Measurements from ENCODE around the gene CMIP. TPM values are rescaled to one million over a fixed set of nuclear protein-coding genes. Genes with fewer than 3 reads are reported as not detected.

The CMIP gene
- polyA plus RNA-seq, 1 experiment = 2.7 TPM

GRCh38 chr16:81551821-81552304 lies 107.3 kb downstream of the CMIP start:
- ChIA-PET POLR2A (no interaction called here), CTCF (no interaction called here)
- no peaks in the 10 kb centered on the region; the same call in 1 of the 2 replicates for H3K9me3 ChIP-seq (ENCODE audit: control insufficient read depth, insufficient read depth, low read length)
- no peaks in the 10 kb centered on the region for H3K27me3 ChIP-seq (ENCODE audit: control insufficient read depth, insufficient read depth, low read length)
- no peak overlapping the region for H3K4me3 ChIP-seq (ENCODE audit: low read depth, low read length)
- no peak for DNase-seq (ENCODE audit: low read depth, low spot score)
- H3K27ac ChIP-seq (ENCODE audit: low read depth, low read length) = no peak overlapping the region
- no peak for TF ChIP-seq CTCF (IDR thresholded peaks at IDR 0.05; ENCODE audit: low read depth, low read length)

DNA sequence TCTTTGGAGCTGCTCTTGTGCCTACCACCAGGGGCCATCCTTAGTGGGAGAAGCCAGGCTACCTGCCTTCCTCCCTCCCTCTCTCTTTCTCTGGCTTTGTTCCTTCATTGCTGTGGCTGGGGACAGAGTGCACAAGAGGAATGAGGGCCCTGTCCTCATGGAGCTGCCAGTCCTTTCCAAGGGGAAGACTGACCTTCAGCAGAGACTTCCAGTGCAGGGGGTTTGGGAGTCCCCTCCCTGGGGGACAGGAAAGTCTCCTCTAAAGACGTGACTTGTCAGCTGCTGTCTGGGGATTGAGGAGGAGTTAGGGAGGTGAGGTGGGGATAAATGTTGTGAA lies 108.1 kb downstream of the CMIP start:
- Histone ChIP-seq H3K4me3 (ENCODE audit: low read depth, low read length) (no peak overlapping the region), H3K27ac (ENCODE audit: low read depth, low read length) (peak overlapping the region; percentile 47), H3K9me3 (ENCODE audit: control insufficient read depth, insufficient read depth, low read length) (no peaks in the 10 kb centered on the region; the same call in 1 of the 2 replicates), H3K27me3 (ENCODE audit: control insufficient read depth, insufficient read depth, low read length) (no peaks in the 10 kb centered on the region)
- POLR2A ChIA-PET = no interaction called here
- no peak for TF ChIP-seq CTCF (IDR thresholded peaks at IDR 0.05; ENCODE audit: low read depth, low read length)
- CTCF ChIA-PET = interaction anchor here (1.2 kb wide), 1 partner anchor 11 kb away, joined by 4 read pairs; no protein-coding TSS in a partner anchor
- DNase-seq (ENCODE audit: low read depth, low spot score) = no peak

- TF ChIP-seq CTCF (IDR thresholded peaks at IDR 0.05; ENCODE audit: low read depth, low read length) = no peak
- H3K27ac ChIP-seq (ENCODE audit: low read depth, low read length) = peak overlapping the region; percentile 47
- ChIA-PET CTCF (interaction anchor here (0.7 to 1.2 kb wide), 2 partner anchors 10 to 27 kb away, joined by 3 to 4 read pairs; no protein-coding TSS in a partner anchor), POLR2A (no interaction called here)
- no peaks in the 10 kb centered on the region; the same call in 1 of the 2 replicates for H3K9me3 ChIP-seq (ENCODE audit: control insufficient read depth, insufficient read depth, low read length)
- H3K27me3 ChIP-seq (ENCODE audit: control insufficient read depth, insufficient read depth, low read length) = no peaks in the 10 kb centered on the region
- H3K4me3 ChIP-seq (ENCODE audit: low read depth, low read length) = no peak overlapping the region
- DNase-seq (ENCODE audit: low read depth, low spot score) = no peak
These were observed 108.6 kb downstream of the CMIP start for GRCh38 chr16:81553080-81553813.

DNA sequence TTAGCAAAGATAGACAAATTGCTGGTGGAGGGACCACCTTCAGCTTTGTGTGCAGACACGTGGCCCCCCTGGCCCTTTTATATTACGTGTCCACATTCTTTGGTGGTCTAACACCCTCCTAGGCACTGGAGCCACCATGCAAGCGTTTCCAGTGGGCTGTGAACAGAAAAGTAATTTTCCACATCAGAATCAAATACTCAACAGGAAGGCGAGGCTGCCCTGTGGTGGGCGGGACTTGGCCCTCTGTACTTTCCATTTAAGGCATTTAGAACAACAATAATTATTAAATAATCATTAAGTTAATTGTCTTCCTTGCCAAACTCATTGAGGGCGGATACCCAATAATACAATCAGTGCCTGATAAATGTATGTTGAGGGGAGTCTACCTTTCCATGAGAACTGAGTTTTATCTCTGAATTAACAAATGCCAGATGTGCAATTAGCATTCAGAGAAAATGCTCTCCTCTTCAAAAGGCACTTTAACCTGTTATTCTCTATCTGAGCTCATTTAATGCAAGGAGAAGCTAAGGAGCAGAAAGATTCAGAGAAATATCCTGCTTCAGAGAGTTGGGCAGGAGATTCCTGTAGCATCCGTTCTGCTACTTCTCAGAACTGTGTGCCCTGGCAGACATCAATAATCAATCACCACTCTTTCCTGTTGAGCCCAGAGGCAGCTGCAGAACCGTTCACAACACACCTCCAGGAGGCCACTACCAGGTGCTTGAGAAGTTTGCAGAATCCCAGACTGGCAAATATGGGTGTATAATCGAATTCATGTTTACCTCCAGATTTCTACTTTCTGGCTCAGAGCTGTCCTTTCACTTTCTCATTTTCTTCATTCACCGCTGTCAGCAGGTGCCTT lies 109.4 kb downstream of the CMIP start:
- ChIA-PET CTCF (interaction anchor here (0.7 to 1.2 kb wide), 2 partner anchors 9 to 27 kb away, joined by 3 to 4 read pairs; no protein-coding TSS in a partner anchor), POLR2A (no interaction called here)
- Histone ChIP-seq H3K4me3 (ENCODE audit: low read depth, low read length) (no peak overlapping the region), H3K9me3 (ENCODE audit: control insufficient read depth, insufficient read depth, low read length) (no peaks in the 10 kb centered on the region; the same call in 1 of the 2 replicates), H3K27me3 (ENCODE audit: control insufficient read depth, insufficient read depth, low read length) (no peaks in the 10 kb centered on the region), H3K27ac (ENCODE audit: low read depth, low read length) (peak overlapping the region; percentile 39)
- TF ChIP-seq CTCF (IDR thresholded peaks at IDR 0.05; ENCODE audit: low read depth, low read length) = no peak
- no peak for DNase-seq (ENCODE audit: low read depth, low spot score)
